Measurements from ENCODE around the gene E2F6. TPM values are rescaled to one million over a fixed set of nuclear protein-coding genes. Genes with fewer than 3 reads are reported as not detected.

Gene E2F6
- total and polyA plus RNA-seq, 10 donors = 4.7 to 13.6 (median 8.3) TPM

GRCh38 chr2:11482473-11483035, 16.6 kb upstream of the E2F6 start:
- Histone ChIP-seq H3K9me3 (no peaks in the 10 kb centered on the region), H3K36me3 (no peaks in the 10 kb centered on the region), H3K4me1 (peaks cover 0 to 25% (median 18%) of the 10 kb centered on the region in 6 donors), H3K27ac (no peak overlapping the region), H3K27me3 (replicated peaks in 1 of 7) (peaks cover 0 to 94% (median 47%) of the 10 kb centered on the region in 7 donors), H3K4me3 (peak overlapping the region in 7 of 8 donors; percentile 13 to 69 (median 34))
- TF ChIP-seq POLR2AphosphoS5 (IDR thresholded peaks at IDR 0.05) (no peak), CTCF (IDR thresholded peaks at IDR 0.05 in 8 of 11, conservative IDR thresholded peaks at IDR 0.05 in 3 of 11) (no peak), POLR2A (IDR thresholded peaks at IDR 0.05) (no peak)
- intact Hi-C loops (cut with DNase I; ENCODE audit: low total_unique reads) = loop anchor here (2.0 kb wide), 1 partner anchor 32 kb away; no protein-coding TSS in a partner anchor
- 1 to 3% (median 2%) methylated on average over 16 to 70 of the region's 70 CpGs for WGBS, 5 donors
- DNase-seq = no peak

DNA sequence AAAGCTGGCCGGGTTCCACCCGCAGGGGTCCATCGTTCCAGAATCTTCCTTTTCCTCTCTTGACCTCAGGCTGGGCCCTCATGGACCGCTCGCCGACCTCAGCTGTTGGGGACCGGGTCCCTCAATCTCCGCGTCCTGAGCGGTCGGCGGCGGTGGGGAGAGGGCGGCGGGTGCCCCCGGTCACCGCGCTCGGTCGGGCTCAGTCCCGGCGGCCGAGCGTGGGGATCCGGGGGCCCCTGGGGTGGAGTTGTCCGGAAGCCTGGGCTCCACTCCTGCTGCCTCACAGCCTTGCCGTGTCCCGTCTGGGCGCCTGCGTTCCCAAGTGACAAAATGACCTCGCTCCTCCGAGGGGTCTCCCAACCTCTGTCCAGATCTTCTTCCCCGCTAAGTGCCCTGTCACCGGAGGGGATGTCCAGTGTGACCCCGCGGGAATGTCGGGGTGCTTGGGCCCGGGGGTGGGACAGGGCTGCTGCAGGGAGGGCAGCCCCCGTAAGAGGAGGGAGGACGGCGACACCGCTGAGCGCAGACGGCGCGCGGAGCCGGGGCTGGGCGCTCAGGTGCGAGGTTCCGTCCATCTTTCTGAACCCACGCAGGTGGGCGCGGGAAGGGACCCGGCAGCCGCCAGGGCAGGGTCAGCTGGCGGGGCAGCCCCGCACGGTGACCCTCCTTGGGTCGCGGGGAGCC, 16.0 kb upstream of the E2F6 start:
- no peak for DNase-seq
- Histone ChIP-seq H3K36me3 (no peaks in the 10 kb centered on the region), H3K4me3 (peak overlapping the region in 3 of 8 donors; percentile 23 to 69 (median 34)), H3K27me3 (replicated peaks in 1 of 7) (peaks cover 0 to 88% (median 47%) of the 10 kb centered on the region in 7 donors), H3K9me3 (no peaks in the 10 kb centered on the region), H3K27ac (no peak overlapping the region), H3K4me1 (peaks cover 0 to 25% (median 18%) of the 10 kb centered on the region in 6 donors)
- intact Hi-C loops (cut with DNase I; ENCODE audit: low total_unique reads) = loop anchor here (2.0 kb wide), 1 partner anchor 31 kb away; no protein-coding TSS in a partner anchor
- no peak for TF ChIP-seq POLR2AphosphoS5 (IDR thresholded peaks at IDR 0.05)
- no peak for TF ChIP-seq CTCF (IDR thresholded peaks at IDR 0.05 in 8 of 11, conservative IDR thresholded peaks at IDR 0.05 in 3 of 11)
- no peak for TF ChIP-seq POLR2A (IDR thresholded peaks at IDR 0.05)
- WGBS, 5 donors = 19 to 29% (median 23%) methylated on average over 38 to 61 of the region's 61 CpGs

- DNase-seq = no peak
- Histone ChIP-seq H3K4me1 (peaks cover 0 to 25% (median 18%) of the 10 kb centered on the region in 6 donors), H3K27ac (no peak overlapping the region), H3K9me3 (no peaks in the 10 kb centered on the region), H3K4me3 (no peak overlapping the region), H3K36me3 (no peaks in the 10 kb centered on the region), H3K27me3 (replicated peaks in 1 of 7) (peaks cover 0 to 83% (median 43%) of the 10 kb centered on the region in 7 donors)
- WGBS, 5 donors = 54 to 70% (median 60%) methylated on average over 6 of the region's 6 CpGs
- intact Hi-C loops (cut with DNase I; ENCODE audit: low total_unique reads) = no loop called here
- TF ChIP-seq POLR2AphosphoS5 (IDR thresholded peaks at IDR 0.05) = no peak
- no peak for TF ChIP-seq CTCF (IDR thresholded peaks at IDR 0.05 in 8 of 11, conservative IDR thresholded peaks at IDR 0.05 in 3 of 11)
- no peak for TF ChIP-seq POLR2A (IDR thresholded peaks at IDR 0.05)
Measured at GRCh38 chr2:11481426-11481788, 15.4 kb upstream of the E2F6 start.

- Histone ChIP-seq H3K4me1 (peaks cover 0 to 25% (median 18%) of the 10 kb centered on the region in 6 donors), H3K4me3 (no peak overlapping the region), H3K27me3 (replicated peaks in 1 of 7) (peaks cover 0 to 78% (median 40%) of the 10 kb centered on the region in 7 donors), H3K9me3 (no peaks in the 10 kb centered on the region), H3K27ac (no peak overlapping the region), H3K36me3 (no peaks in the 10 kb centered on the region)
- TF ChIP-seq CTCF (IDR thresholded peaks at IDR 0.05 in 8 of 11, conservative IDR thresholded peaks at IDR 0.05 in 3 of 11) = no peak
- no peak for TF ChIP-seq POLR2AphosphoS5 (IDR thresholded peaks at IDR 0.05)
- TF ChIP-seq POLR2A (IDR thresholded peaks at IDR 0.05) = no peak
- intact Hi-C loops (cut with DNase I; ENCODE audit: low total_unique reads) = no loop called here
- WGBS, 5 donors = 76 to 87% (median 77%) methylated on average over 7 of the region's 7 CpGs
- DNase-seq = no peak
Measured at GRCh38 chr2:11480859-11481258, 14.9 kb upstream of the E2F6 start.

Data from spleen (tissue), 11 donors.